ENCODE results near the gene PARP15. TPM values are rescaled to one million over a fixed set of nuclear protein-coding genes. Genes with fewer than 3 reads are reported as not detected.
A peak's percentile ranks its signal among the peaks of the same experiment; 100 is the strongest.
"Not testable (repeated sequence)": the region's sequence is repeated elsewhere in the genome, so short reads cannot be mapped to it uniquely, and the experiment has no call there.

Gene PARP15
- total RNA-seq, 1 donor, result 0.72 TPM

DNA sequence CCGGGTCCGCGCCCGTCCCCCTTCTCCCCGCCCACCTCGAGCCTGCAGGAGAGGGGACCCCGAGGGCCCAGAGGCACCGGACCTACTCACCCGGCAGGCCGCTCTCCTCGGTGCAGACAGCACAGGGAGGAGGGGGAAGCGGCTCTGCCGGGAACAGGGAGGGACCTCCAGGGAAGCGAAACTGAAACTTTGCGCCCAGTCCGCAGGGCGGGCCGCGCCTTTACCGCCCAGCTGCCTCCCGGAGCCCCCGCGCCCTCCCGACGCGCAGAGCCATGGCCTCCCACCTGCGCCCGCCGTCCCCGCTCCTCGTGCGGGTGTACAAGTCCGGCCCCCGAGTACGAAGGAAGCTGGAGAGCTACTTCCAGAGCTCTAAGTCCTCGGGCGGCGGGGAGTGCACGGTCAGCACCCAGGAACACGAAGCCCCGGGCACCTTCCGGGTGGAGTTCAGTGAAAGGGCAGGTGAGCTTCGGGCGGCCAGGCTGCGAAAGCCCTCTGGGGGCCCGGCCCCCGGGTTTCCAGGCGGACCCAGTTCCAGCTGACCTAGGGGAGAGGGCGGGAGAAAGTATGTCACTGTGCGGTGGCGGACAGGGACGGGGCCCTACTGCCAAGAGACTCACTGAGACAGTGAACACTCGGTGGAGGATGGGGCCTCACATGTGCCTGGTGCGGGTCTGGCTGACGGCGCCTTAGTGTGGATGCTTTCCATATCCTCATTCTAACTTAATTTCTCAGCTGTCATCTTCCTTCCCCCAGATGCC is 13.1 kb upstream of the PARP15 start, which contains the start of the genes DTX3L and PARP9:
Gene DTX3L (plus strand): TSS at position 184 of the 758 bp plus-strand sequence. CDS start 89 bp downstream, at position 273.
Gene PARP9 (minus strand): TSS at position 146 of the 758 bp plus-strand sequence. CDS start 4,680 bp downstream, outside the sequence.
- peak; percentile 75 for DNase-seq (ENCODE audit: low read depth)
- TF ChIP-seq, protein P1, sequence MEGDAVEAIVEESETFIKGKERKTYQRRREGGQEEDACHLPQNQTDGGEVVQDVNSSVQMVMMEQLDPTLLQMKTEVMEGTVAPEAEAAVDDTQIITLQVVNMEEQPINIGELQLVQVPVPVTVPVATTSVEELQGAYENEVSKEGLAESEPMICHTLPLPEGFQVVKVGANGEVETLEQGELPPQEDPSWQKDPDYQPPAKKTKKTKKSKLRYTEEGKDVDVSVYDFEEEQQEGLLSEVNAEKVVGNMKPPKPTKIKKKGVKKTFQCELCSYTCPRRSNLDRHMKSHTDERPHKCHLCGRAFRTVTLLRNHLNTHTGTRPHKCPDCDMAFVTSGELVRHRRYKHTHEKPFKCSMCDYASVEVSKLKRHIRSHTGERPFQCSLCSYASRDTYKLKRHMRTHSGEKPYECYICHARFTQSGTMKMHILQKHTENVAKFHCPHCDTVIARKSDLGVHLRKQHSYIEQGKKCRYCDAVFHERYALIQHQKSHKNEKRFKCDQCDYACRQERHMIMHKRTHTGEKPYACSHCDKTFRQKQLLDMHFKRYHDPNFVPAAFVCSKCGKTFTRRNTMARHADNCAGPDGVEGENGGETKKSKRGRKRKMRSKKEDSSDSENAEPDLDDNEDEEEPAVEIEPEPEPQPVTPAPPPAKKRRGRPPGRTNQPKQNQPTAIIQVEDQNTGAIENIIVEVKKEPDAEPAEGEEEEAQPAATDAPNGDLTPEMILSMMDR (IDR thresholded peaks at IDR 0.05; ENCODE audit: insufficient read depth, low read length), result no peak
- H3K4me3 ChIP-seq (ENCODE audit: low read depth, low read length), result peak within 1 kb of the TSS; percentile 85

DNA sequence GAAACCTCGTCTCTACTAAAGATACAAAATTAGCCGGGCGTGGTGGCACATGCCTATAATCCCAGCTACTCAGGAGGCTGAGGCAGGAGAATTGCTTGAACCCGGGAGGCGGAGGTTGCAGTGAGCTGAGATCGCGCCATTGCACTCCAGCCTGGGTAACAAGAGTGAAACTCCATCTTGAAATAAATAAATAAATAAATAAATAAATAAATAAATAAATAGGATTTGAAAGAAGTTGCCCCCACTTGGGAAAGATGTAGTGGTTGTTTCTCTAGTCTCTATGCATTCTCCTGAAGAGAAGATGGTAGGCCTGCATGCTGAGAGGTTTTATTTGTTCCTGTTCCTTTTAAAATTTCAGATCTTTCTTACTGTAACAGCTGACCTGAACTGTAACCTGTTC is 9.3 kb upstream of the PARP15 start:
- H3K4me3 ChIP-seq (ENCODE audit: low read depth, low read length); DNase-seq (ENCODE audit: low read depth): not testable (repeated sequence)

DNA sequence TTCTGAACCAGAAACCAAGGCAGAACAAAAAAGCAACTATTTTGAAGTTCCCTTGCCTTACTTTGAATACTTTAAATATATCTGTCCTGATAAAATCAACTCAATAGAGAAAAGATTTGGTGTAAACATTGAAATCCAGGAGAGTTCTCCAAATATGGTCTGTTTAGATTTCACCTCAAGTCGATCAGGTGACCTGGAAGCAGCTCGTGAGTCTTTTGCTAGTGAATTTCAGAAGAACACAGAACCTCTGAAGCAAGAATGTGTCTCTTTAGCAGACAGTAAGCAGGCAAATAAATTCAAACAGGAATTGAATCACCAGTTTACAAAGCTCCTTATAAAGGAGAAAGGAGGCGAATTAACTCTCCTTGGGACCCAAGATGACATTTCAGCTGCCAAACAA is 8.7 kb upstream of the PARP15 start:
- no peak for DNase-seq (ENCODE audit: low read depth)
- TF ChIP-seq, protein P1 (IDR thresholded peaks at IDR 0.05; ENCODE audit: insufficient read depth, low read length), result no peak
- H3K4me3 ChIP-seq (ENCODE audit: low read depth, low read length), result no peak overlapping the region

DNA sequence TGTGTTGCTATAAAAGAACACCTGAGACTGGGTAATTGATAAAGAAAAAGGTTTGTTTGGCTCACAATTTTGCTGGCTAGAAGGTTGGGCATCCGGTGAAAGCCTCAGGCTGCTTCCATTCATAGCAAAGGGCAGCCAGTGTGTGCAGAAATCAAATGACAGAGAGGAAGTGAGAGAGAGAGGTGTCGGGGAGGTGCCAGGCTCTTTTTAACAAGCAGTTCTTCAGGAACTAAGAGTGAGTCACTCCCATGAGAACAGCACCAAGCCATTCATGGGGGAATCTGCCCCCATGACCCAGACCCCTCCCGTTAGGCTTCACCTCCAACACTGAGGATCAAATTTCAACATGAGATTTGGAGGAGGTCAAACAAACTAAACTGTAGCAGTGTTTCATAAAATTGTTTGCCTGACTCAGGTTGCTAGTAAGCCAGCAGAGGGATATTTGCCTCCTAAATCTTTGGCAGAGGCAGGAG is 4.5 kb upstream of the PARP15 start:
- H3K4me3 ChIP-seq (ENCODE audit: low read depth, low read length), result no peak overlapping the region
- DNase-seq (ENCODE audit: low read depth), result peak; percentile 51

DNA sequence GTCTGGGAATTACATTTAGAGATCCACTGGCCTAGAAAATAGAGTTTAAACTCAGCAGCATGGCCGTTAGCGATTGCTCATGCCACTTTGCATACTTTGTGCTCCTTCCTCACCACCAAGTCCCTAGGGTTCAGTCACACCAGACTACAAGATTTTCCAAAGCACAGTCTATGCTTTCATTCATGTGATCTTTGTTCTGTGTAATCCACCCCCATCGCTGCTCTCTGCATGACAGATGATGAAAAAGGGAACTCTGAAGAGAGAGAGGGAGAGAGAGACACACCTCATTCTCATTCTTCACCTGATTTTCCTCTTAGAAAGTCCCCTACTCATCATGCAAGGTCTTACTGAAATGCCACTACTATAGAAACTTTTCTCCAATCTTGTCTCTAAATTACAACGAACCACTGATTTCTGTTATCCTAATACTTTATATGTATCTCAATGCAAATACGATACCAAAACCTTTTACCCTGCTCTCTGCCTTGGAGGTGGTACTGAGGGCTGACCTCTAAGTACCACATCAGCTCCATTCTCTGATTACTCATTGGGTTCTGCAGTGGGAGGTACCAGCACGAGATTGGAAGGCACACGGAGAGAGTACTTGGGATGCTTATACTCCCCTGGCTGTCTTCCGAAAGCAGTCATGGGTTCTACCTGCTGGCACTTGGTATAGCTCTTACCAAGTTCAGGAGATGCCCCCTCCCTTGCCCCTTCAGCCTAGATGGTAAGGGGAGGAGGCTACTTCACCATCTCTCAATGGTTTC is 1.1 kb upstream of the PARP15 start:
- no peak for DNase-seq (ENCODE audit: low read depth)
- no peak overlapping the region for H3K4me3 ChIP-seq (ENCODE audit: low read depth, low read length)
- TF ChIP-seq, protein P1 (IDR thresholded peaks at IDR 0.05; ENCODE audit: insufficient read depth, low read length), result no peak

More for the DNA sequence above, 4.5 kb upstream of the PARP15 start:
- TF ChIP-seq, protein P1 (IDR thresholded peaks at IDR 0.05; ENCODE audit: insufficient read depth, low read length), result no peak

DNA sequence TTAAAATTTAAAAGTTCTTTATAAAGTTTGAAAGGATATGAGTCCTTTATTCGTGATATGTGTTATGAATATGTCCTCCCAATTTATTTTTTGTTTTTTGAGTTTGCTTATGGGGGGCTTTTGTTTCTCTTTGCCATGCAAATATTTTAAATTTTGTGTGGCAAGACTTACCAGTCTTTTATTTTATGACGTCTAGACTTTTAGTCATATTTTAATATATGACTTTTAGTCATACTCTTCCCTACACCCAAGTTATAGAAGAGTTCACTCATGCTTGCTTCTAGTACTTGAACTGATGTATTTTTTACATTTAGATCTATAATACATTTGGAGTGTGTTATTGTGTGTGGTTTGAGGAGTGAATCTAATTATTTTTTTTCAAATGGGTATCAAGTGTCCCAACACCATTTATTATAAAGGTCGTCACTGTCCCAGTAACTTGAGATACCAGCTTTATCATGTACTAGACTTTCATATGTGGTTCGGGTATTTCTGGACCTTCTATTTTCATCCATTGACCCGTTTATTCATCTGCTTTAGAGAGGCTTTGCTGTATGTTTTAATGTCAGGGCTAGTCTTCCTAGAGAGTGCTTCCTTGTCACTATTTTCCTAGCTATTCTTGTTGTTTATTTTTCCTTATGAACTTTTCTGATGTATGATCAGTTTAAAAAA is 755 bp downstream of the PARP15 start:
- H3K4me3 ChIP-seq (ENCODE audit: low read depth, low read length), result no peak overlapping the region
- no peak for DNase-seq (ENCODE audit: low read depth)
- TF ChIP-seq, protein P1 (IDR thresholded peaks at IDR 0.05; ENCODE audit: insufficient read depth, low read length), result no peak

Data from fibroblast of the aortic adventitia (primary cell).